H9 (cell line): Measurements from ENCODE around the gene TSPEAR. TPM values are rescaled to one million over a fixed set of nuclear protein-coding genes. Genes with fewer than 3 reads are reported as not detected.
A peak's percentile ranks its signal among the peaks of the same experiment; 100 is the strongest.

Experiments
- DNase-seq: peaks from one replicate; pipeline ENCODE4 v3.0.0-alpha.2; 2017
- H2AFZ ChIP-seq: one replicate; pipeline ENCODE4 v1.6.1; 2013; ENCODE audit warnings: mild to moderate bottlenecking, low read length, control low read depth, moderate library complexity
- H2AK5ac ChIP-seq: 2 replicates; pipeline ENCODE4 v1.6.1; 2013; ENCODE audit warnings: low read length, control low read depth, mixed read lengths; ENCODE audit not compliant: insufficient read length
- H2BK120ac ChIP-seq: one replicate; pipeline ENCODE4 v1.6.1; 2013; ENCODE audit warnings: low read depth, mild to moderate bottlenecking, low read length, control low read depth, inconsistent platforms; ENCODE audit not compliant: poor library complexity, severe bottlenecking
- H2BK12ac ChIP-seq: 2 replicates; pipeline ENCODE4 v1.6.1; 2013; ENCODE audit warnings: low read length, control low read depth, mixed read lengths, low read depth; ENCODE audit not compliant: insufficient read length
- H2BK15ac ChIP-seq: 2 replicates; pipeline ENCODE4 v1.6.1; 2013; ENCODE audit warnings: low read depth, low read length, control low read depth
- H2BK20ac ChIP-seq: one replicate; pipeline ENCODE4 v1.6.1; 2013; ENCODE audit warnings: low read depth, mild to moderate bottlenecking, low read length, control low read depth, inconsistent platforms; ENCODE audit not compliant: poor library complexity, severe bottlenecking
- H2BK5ac ChIP-seq: 2 replicates; pipeline ENCODE4 v1.6.1; 2013; ENCODE audit warnings: low read length, control low read depth, mixed read lengths; ENCODE audit not compliant: insufficient read length
- H3K14ac ChIP-seq: 2 replicates; pipeline ENCODE4 v1.6.1; 2013; ENCODE audit warnings: low read length, control low read depth; ENCODE audit not compliant: insufficient read depth
- H3K18ac ChIP-seq: 2 replicates; pipeline ENCODE4 v1.6.1; 2013; ENCODE audit warnings: low read depth, mild to moderate bottlenecking, mixed read lengths, low read length, control low read depth; ENCODE audit not compliant: insufficient read length
- H3K23ac ChIP-seq: 2 replicates; pipeline ENCODE4 v1.6.1; 2013; ENCODE audit warnings: low read length, control low read depth, mixed read lengths, low read depth; ENCODE audit not compliant: insufficient read length
- H3K23me2 ChIP-seq: 2 replicates; pipeline ENCODE4 v1.6.1; 2013; ENCODE audit warnings: low read depth, mild to moderate bottlenecking, mixed read lengths, low read length, control low read depth; ENCODE audit not compliant: insufficient read length, poor library complexity, severe bottlenecking
- H3K27ac ChIP-seq: 2 replicates; pipeline ENCODE4 v1.5.1; 2013; ENCODE audit warnings: low read length, control low read depth, mixed read lengths, low read depth; ENCODE audit not compliant: insufficient read length
- H3K27me3 ChIP-seq: 2 replicates; pipeline ENCODE4 v1.6.1; 2013; ENCODE audit warnings: low read length, control low read depth, inconsistent platforms; ENCODE audit not compliant: insufficient read depth
- H3K4ac ChIP-seq: 2 replicates; pipeline ENCODE4 v1.6.1; 2013; ENCODE audit warnings: low read depth, mild to moderate bottlenecking, control low read depth, inconsistent platforms, low read length, moderate library complexity
- H3K4me1 ChIP-seq: 2 replicates; pipeline ENCODE4 v1.6.1; 2013; ENCODE audit warnings: low read length, control low read depth, inconsistent platforms; ENCODE audit not compliant: insufficient read depth
- H3K4me2 ChIP-seq: 2 replicates; pipeline ENCODE4 v1.6.1; 2013; ENCODE audit warnings: low read length, control low read depth, mixed read lengths; ENCODE audit not compliant: insufficient read length, insufficient read depth
- H3K56ac ChIP-seq: 2 replicates; pipeline ENCODE4 v1.6.1; 2013; ENCODE audit warnings: low read depth, mild to moderate bottlenecking, mixed read lengths, low read length, control low read depth; ENCODE audit not compliant: insufficient read length
- H3K79me1 ChIP-seq: 2 replicates; pipeline ENCODE4 v1.6.1; 2013; ENCODE audit warnings: low read depth, mild to moderate bottlenecking, moderate library complexity, low read length, control low read depth, inconsistent platforms; ENCODE audit not compliant: insufficient read depth, poor library complexity, severe bottlenecking
- H3K79me2 ChIP-seq: 2 replicates; pipeline ENCODE4 v1.6.1; 2013; ENCODE audit warnings: low read length, control low read depth, inconsistent platforms; ENCODE audit not compliant: insufficient read depth
- H3K9ac ChIP-seq: 2 replicates; pipeline ENCODE4 v1.6.1; 2013; ENCODE audit warnings: low read length, control low read depth, mixed read lengths; ENCODE audit not compliant: insufficient read length; ENCODE audit errors: extremely low read depth
- H3K9me3 ChIP-seq: one replicate; pipeline ENCODE4 v1.6.1; 2013; ENCODE audit warnings: low read depth, low read length, inconsistent platforms; ENCODE audit not compliant: control insufficient read depth
- H3T11ph ChIP-seq: one replicate; pipeline ENCODE4 v1.6.1; 2013; ENCODE audit warnings: mild to moderate bottlenecking, low read length, control low read depth, inconsistent platforms
- H4K20me1 ChIP-seq: one replicate; pipeline ENCODE4 v1.6.1; 2013; ENCODE audit not compliant: control insufficient read depth, insufficient read length, insufficient read depth
- H4K5ac ChIP-seq: 2 replicates; pipeline ENCODE4 v1.6.1; 2013; ENCODE audit warnings: low read depth, mild to moderate bottlenecking, mixed read lengths, low read length, control low read depth; ENCODE audit not compliant: insufficient read length
- H4K8ac ChIP-seq: replicated peaks from 2 replicates; pipeline ENCODE4 v1.6.1; 2013; ENCODE audit warnings: low read length, control low read depth, mixed read lengths, low read depth; ENCODE audit not compliant: insufficient read length
- H4K91ac ChIP-seq: 2 replicates; pipeline ENCODE4 v1.6.1; 2013; ENCODE audit warnings: low read depth, mild to moderate bottlenecking, moderate library complexity, mixed read lengths, low read length, control low read depth; ENCODE audit not compliant: insufficient read length
- H3K27ac Mint-ChIP-seq, 3 experiments: 2 replicates in 2 of 3; 3 replicates in 1 of 3; pipeline ENCODE4 v1.8.0; 2020 to 2021; ENCODE audit warnings: mixed read lengths in 3 of 3, mild to moderate bottlenecking in 1 of 3, moderate library complexity in 1 of 3
- H3K27me3 Mint-ChIP-seq: 2 replicates; pipeline ENCODE4 v1.8.0; 2021; ENCODE audit warnings: low read depth, mild to moderate bottlenecking, moderate library complexity, mixed read lengths
- H3K36me3 Mint-ChIP-seq, 3 experiments: 2 replicates in 2 of 3; 3 replicates in 1 of 3; pipeline ENCODE4 v1.8.0; 2020 to 2021; ENCODE audit warnings: low read depth in 3 of 3, mixed read lengths in 3 of 3; ENCODE audit not compliant: insufficient read depth in 1 of 3
- H3K4me1 Mint-ChIP-seq, 2 experiments: 2 replicates each; pipeline ENCODE4 v1.8.0; 2020; ENCODE audit warnings: mixed read lengths in 2 of 2
- H3K4me3 Mint-ChIP-seq, 2 experiments: 2 replicates in 1 of 2; 3 replicates in 1 of 2; pipeline ENCODE4 v1.8.0; 2020 to 2021; ENCODE audit warnings: mild to moderate bottlenecking in 2 of 2, mixed read lengths in 2 of 2, moderate library complexity in 1 of 2
- H3K9me3 Mint-ChIP-seq, 2 experiments: 2 replicates in 1 of 2; 3 replicates in 1 of 2; pipeline ENCODE4 v1.8.0; 2020; ENCODE audit warnings: mild to moderate bottlenecking in 2 of 2, mixed read lengths in 2 of 2, moderate library complexity in 1 of 2
- WGBS: extraction: QIAGEN DNeasy Blood & Tissue Kit; methylation state at CpG from one replicate; pipeline ENCODE4 v1.1.7; 2013; ENCODE audit warnings: missing lambda C conversion rate, low lambda C conversion rate, mixed read lengths; ENCODE audit not compliant: insufficient read length; ENCODE audit errors: extremely low coverage; 5-methylcytosine and 5-hydroxymethylcytosine counted together
- total RNA-seq: library from RNA; stranded (reverse); gene quantifications from 2 replicates; pipeline ENCODE4 v1.2.1, GENCODE V29; 2021
- TF ChIP-seq, protein P1 (sequence below): fragments of 200-600 bp; sonication (generic); conservative IDR thresholded peaks from 3 replicates; pipeline ENCODE4 v1.8.0; 2021; ENCODE audit warnings: antibody characterized with exemption, mild to moderate bottlenecking

Gene TSPEAR
- total RNA-seq, 1 experiment from 2014 or later, result 1.3 TPM

DNA sequence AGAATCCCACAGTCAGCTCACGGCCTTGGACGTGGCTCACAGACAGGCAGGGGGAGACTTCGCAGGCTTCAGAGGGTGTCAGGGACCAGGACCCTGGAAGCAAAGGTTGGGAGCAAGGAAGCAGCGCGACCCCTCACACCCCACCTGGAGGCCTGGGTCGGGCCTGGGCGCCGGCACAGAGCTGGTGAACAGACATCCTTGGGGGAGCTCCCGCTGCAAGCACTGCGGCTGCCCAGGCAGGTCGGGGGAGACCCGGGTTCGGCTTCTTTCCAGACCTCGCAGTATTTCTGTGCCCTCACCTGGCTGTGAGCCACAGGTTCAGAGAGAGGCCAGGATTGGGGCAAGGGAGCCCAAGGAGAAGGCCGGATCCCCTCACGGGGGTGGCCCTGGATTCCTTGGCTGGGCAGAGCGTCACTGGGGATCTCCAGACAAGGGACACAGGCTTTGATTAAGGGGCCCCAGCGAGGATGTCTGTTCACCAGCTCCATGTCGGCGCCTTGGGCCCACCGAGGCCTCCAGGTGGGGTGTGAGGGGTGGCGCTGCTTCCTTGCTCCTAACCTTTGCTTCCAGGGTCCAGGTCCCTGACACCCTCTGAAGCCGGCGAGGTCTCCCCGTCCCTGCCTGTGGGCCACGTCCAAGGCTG, 37.9 kb upstream of the TSPEAR start:
- Histone ChIP-seq H3K4ac (no peak overlapping the region), H4K8ac (no peak overlapping the region), H2BK20ac (no peak overlapping the region), H3K4me2 (peak overlapping the region; percentile 42), H3K79me1 (no peaks in the 10 kb centered on the region), H2BK12ac (no peak overlapping the region), H4K20me1 (no peaks in the 10 kb centered on the region), H3K27ac (no peak overlapping the region), H2AFZ (no peak overlapping the region), H3K27me3 (no peaks in the 10 kb centered on the region), H4K5ac (no peak overlapping the region), H2BK120ac (no peak overlapping the region), H3K9ac (peak overlapping the region; percentile 4), H3T11ph (no peak overlapping the region), H3K18ac (peak overlapping the region; percentile 29), H3K4me1 (peaks cover 3% of the 10 kb centered on the region; the same call in 1 of the 2 replicates), H4K91ac (no peak overlapping the region), H3K14ac (peak overlapping the region; percentile 68), H3K23me2 (peaks cover 5% of the 10 kb centered on the region), H2AK5ac (no peak overlapping the region), H3K23ac (no peak overlapping the region), H3K79me2 (no peaks in the 10 kb centered on the region), H2BK5ac (no peak overlapping the region), H2BK15ac (no peak overlapping the region), H3K56ac (no peak overlapping the region), H3K9me3 (peaks cover 6% of the 10 kb centered on the region)
- peak overlapping the region; percentile 57 to 77 for H3K4me3 Mint-ChIP-seq
- no peak for DNase-seq
- WGBS, result no CpG with 5 or more reads among the region's 26 CpGs
- peaks cover 15% of the 10 kb centered on the region for H3K27me3 Mint-ChIP-seq
- peak overlapping the region in 2 of 3 experiments; percentile 81 to 95; a peak in 4 of 7 replicates for H3K27ac Mint-ChIP-seq
- H3K9me3 Mint-ChIP-seq, result peaks cover 21% of the 10 kb centered on the region in 2 experiments
- peaks cover 37 to 46% of the 10 kb centered on the region in 2 experiments for H3K4me1 Mint-ChIP-seq
- TF ChIP-seq, protein P1, sequence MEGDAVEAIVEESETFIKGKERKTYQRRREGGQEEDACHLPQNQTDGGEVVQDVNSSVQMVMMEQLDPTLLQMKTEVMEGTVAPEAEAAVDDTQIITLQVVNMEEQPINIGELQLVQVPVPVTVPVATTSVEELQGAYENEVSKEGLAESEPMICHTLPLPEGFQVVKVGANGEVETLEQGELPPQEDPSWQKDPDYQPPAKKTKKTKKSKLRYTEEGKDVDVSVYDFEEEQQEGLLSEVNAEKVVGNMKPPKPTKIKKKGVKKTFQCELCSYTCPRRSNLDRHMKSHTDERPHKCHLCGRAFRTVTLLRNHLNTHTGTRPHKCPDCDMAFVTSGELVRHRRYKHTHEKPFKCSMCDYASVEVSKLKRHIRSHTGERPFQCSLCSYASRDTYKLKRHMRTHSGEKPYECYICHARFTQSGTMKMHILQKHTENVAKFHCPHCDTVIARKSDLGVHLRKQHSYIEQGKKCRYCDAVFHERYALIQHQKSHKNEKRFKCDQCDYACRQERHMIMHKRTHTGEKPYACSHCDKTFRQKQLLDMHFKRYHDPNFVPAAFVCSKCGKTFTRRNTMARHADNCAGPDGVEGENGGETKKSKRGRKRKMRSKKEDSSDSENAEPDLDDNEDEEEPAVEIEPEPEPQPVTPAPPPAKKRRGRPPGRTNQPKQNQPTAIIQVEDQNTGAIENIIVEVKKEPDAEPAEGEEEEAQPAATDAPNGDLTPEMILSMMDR, result no peak
- peaks cover 6 to 12% (median 11%) of the 10 kb centered on the region in 3 experiments for H3K36me3 Mint-ChIP-seq
